Fibroblast of lung (primary cell): ENCODE data around the gene HOXB5.

Experiments used
- CTCF ChIP-seq, 2 donors: IDR thresholded peaks in 1 of 2; conservative IDR thresholded peaks in 1 of 2; 1 replicate in 1 of 2; 2 replicates in 1 of 2; pipeline ENCODE4 v1.5.1; 2011 to 2012; ENCODE audit warnings: low read length in 2 of 2, control low read depth in 1 of 2, inconsistent platforms in 1 of 2, low read depth in 1 of 2, mild to moderate bottlenecking in 1 of 2
- EZH2 ChIP-seq: IDR thresholded peaks from 2 replicates; pipeline ENCODE4 v1.5.1; 2012; ENCODE audit warnings: low read length, control low read depth, mild to moderate bottlenecking; ENCODE audit errors: missing control alignments

- TF ChIP-seq CTCF (conservative IDR thresholded peaks at IDR 0.05 in 1 of 2, IDR thresholded peaks at IDR 0.05 in 1 of 2; ENCODE audit: low read depth in 1 of 2, low read length in 2 of 2) (no peak), EZH2 (peak; percentile 81)
Observed at GRCh38 chr17:48619826-48620449, 26.4 kb upstream of the HOXB5 start.
